K562 (cell line): Measurements from ENCODE around the gene MYADML2. TPM values are rescaled to one million over a fixed set of nuclear protein-coding genes. Genes with fewer than 3 reads are reported as not detected.

Experiments used
- CBFB ChIP-seq: sonication (generic); formaldehyde crosslinking; IDR thresholded peaks from 2 replicates; pipeline ENCODE4 v1.4.0; 2020; ENCODE audit warnings: mild to moderate bottlenecking, missing genetic modification reagents
- CBX3 ChIP-seq, 2 experiments: IDR thresholded peaks; 1 replicate in 1 of 2; 2 replicates in 1 of 2; pipeline ENCODE4 v1.6.1; 2012; ENCODE audit warnings: inconsistent platforms in 2 of 2, low read length in 2 of 2, borderline replicate concordance in 1 of 2, control low read depth in 1 of 2
- CEBPG ChIP-seq, 3 experiments: fragments of 200-800 bp in 1 of 3; sonication (Bioruptor generic) in 1 of 3; sonication (generic) in 1 of 3; formaldehyde crosslinking in 1 of 3; IDR thresholded peaks in 2 of 3; conservative IDR thresholded peaks in 1 of 3; 2 replicates each; pipeline versions ENCODE4 v1.6.1 to v1.8.0; 2016 to 2022; ENCODE audit warnings: missing compliant biosample characterization in 2 of 3, missing genetic modification characterization in 2 of 3, mild to moderate bottlenecking in 1 of 3, missing genetic modification reagents in 1 of 3
- CLOCK ChIP-seq: fragments of 250-450 bp; sonication (Bioruptor Pico); IDR thresholded peaks from 2 replicates; pipeline ENCODE4 v1.4.0; 2020; ENCODE audit warnings: mild to moderate bottlenecking, moderate library complexity, borderline replicate concordance
- ELF4 ChIP-seq: fragments of 450-650 bp; formaldehyde crosslinking; IDR thresholded peaks from 2 replicates; pipeline ENCODE4 v1.4.0; 2022; ENCODE audit warnings: missing genetic modification characterization
- HNRNPH1 ChIP-seq: fragments of 200-400 bp; formaldehyde crosslinking; optimal IDR thresholded peaks from 2 replicates; pipeline ENCODE3; 2017; ENCODE audit warnings: low read depth, mild to moderate bottlenecking, low read length, moderate library complexity
- IRF1 ChIP-seq: sonication (generic); formaldehyde crosslinking; IDR thresholded peaks from 2 replicates; pipeline ENCODE4 v1.8.0; 2022; ENCODE audit warnings: missing genetic modification reagents, mild to moderate bottlenecking, borderline replicate concordance
- KAT7 ChIP-seq: sonication (generic); formaldehyde crosslinking; IDR thresholded peaks from 2 replicates; pipeline ENCODE4 v1.8.0; 2022; ENCODE audit warnings: missing genetic modification reagents, mild to moderate bottlenecking, borderline replicate concordance
- NFE2L1 ChIP-seq: fragments of 450-650 bp; IDR thresholded peaks from 2 replicates; pipeline ENCODE4 v1.6.1; 2016; ENCODE audit warnings: missing genetic modification characterization, low read depth, mild to moderate bottlenecking, missing compliant biosample characterization, moderate library complexity, borderline replicate concordance
- PCBP2 ChIP-seq: fragments of 200-400 bp; formaldehyde crosslinking; IDR thresholded peaks from 2 replicates; pipeline ENCODE4 v1.6.1; 2018; ENCODE audit warnings: low read length, low read depth, mild to moderate bottlenecking, moderate library complexity; ENCODE audit not compliant: poor library complexity, severe bottlenecking
- POLR2B ChIP-seq: fragments of 450-650 bp; IDR thresholded peaks from 2 replicates; pipeline ENCODE4 v1.6.1; 2018; ENCODE audit warnings: low read depth; ENCODE audit not compliant: partially characterized antibody
- POU5F1 ChIP-seq: fragments of 150-350 bp; IDR thresholded peaks from 2 replicates; pipeline ENCODE4 v1.6.1; 2014; ENCODE audit warnings: borderline replicate concordance, low read length, low read depth, mild to moderate bottlenecking; ENCODE audit not compliant: partially characterized antibody
- SMAD2 ChIP-seq: fragments of 150-350 bp; IDR thresholded peaks from 2 replicates; pipeline ENCODE4 v1.6.1; 2014; ENCODE audit warnings: low read depth, mild to moderate bottlenecking, low read length
- TCFL5 ChIP-seq: fragments of 250-450 bp; sonication (Bioruptor Pico); conservative IDR thresholded peaks from 2 replicates; pipeline ENCODE4 v1.6.1; 2021; ENCODE audit warnings: mild to moderate bottlenecking, moderate library complexity, matching md5 sums
- THRB ChIP-seq: fragments of 450-650 bp; formaldehyde crosslinking; conservative IDR thresholded peaks from 2 replicates; pipeline ENCODE4 v1.4.0; 2022; ENCODE audit warnings: mild to moderate bottlenecking, missing genetic modification characterization
- ZKSCAN3 ChIP-seq: fragments of 250-450 bp; sonication (Bioruptor Pico); IDR thresholded peaks from 2 replicates; pipeline ENCODE4 v1.4.0; 2020
- ZKSCAN8 ChIP-seq: fragments of 200-800 bp; sonication (Bioruptor generic); IDR thresholded peaks from 2 replicates; pipeline ENCODE4 v1.6.1; 2016; ENCODE audit warnings: missing genetic modification characterization, missing compliant biosample characterization
- ZNF57 ChIP-seq: fragments of 450-650 bp; formaldehyde crosslinking; IDR thresholded peaks from 2 replicates; pipeline ENCODE4 v1.4.0; 2020; ENCODE audit warnings: mild to moderate bottlenecking, moderate library complexity
- polyA plus RNA-seq, 8 experiments: library from polyadenylated mRNA; depleted of rRNA in 4 of 8; stranded (reverse) in 5 of 8; unstranded in 3 of 8; fragments of >200 nt; fragmentation: Nextera tagmentation in 2 of 8; fragmentation: Illumina TruSeq in 1 of 8; extraction: Ambion mirVana in 2 of 8; extraction: Trizol in 1 of 8; gene quantifications; 2 replicates each; pipeline versions ENCODE4 v1.2.1 to v1.2.3, GENCODE V29; 2011 to 2014; ENCODE audit warnings: inconsistent platforms in 1 of 8, missing spikeins in 1 of 8
- total RNA-seq, 7 experiments: library from RNA; depleted of rRNA in 6 of 7; stranded (reverse); fragments of >200 nt in 6 of 7; fragmentation: Illumina TruSeq in 2 of 7; extraction: Trizol in 2 of 7; gene quantifications; 2 replicates each; pipeline versions ENCODE4 v1.2.1 to v1.2.3, GENCODE V29; 2011 to 2021; ENCODE audit warnings: low replicate concordance in 1 of 7

The MYADML2 gene
- total and polyA plus RNA-seq, 9 of the 15 experiments (the other 6 are each of a cell fraction or from before 2014, with no cell fraction given): not detected

- TF ChIP-seq NFE2L1 (no peak), HNRNPH1 (no peak), ZKSCAN8 (no peak), CBX3 (IDR thresholded peaks at IDR 0.05; ENCODE audit: borderline replicate concordance in 1 of 2, low read length in 2 of 2) (peak in 1 of 2 experiments; percentile 22; a peak in 1 of 3 replicates), SMAD2 (no peak), IRF1 (CRISPR knock-in tag) (no peak), CBFB (CRISPR knock-in tag) (no peak), ZKSCAN3 (CRISPR knock-in tag) (no peak), ZNF57 (no peak), KAT7 (CRISPR knock-in tag) (no peak), POU5F1 (no peak), CLOCK (CRISPR knock-in tag) (no peak), THRB (CRISPR knock-in tag) (no peak), TCFL5 (CRISPR knock-in tag) (no peak), POLR2B (no peak), CEBPG (CRISPR knock-in tag; IDR thresholded peaks at IDR 0.05) (no peak), CEBPG (tag; conservative IDR thresholded peaks at IDR 0.05 in 1 of 2, IDR thresholded peaks at IDR 0.05 in 1 of 2) (no peak), PCBP2 (no peak), ELF4 (CRISPR knock-in tag) (no peak)
Observed at GRCh38 chr17:81922566-81923301, 24.3 kb downstream of the MYADML2 start (continued).
